ENCODE results near the gene CPM.
"Not testable (repeated sequence)": the region's sequence is repeated elsewhere in the genome, so short reads cannot be mapped to it uniquely, and the experiment has no call there.

CPM gene

DNA sequence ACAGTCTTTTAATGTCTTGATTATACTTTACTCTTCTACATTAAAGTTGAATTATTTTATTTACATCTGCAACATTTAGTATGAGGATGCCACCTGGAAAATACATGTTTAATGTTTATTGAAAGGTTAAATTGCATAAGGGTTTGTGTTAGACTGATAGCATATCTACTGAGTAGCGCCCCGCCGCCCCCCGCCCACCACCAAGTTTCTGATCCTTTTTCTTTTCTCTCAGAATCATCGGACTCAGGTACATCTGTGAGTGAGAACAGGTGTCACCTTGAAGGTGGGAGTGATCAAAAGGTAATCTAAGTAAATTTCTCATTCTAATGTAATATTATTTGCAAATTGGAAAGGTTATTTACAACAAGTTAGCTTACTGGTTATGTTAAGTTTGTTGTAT lies 108.8 kb downstream of the CPM start:
- DNase-seq: no peak

DNA sequence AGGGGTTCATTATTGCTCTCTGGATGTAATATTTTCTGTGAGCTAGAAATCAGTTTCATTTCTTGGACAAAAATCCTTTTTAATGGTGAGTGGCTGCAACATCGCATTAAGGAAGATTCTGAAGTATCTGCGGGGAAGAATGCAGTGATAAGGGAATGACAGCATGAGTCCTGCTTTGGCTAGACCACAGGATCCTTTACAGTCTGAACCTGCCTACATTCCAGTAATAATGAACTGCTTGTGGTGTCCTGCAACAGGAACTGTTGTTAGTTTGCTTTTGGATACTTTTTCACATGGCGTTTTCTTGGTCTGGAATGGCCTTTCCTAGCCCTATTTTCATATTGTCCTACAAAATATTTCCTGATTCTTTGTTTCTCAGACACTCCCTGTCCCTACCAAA lies 109.3 kb downstream of the CPM start:
- DNase-seq: no peak

DNA sequence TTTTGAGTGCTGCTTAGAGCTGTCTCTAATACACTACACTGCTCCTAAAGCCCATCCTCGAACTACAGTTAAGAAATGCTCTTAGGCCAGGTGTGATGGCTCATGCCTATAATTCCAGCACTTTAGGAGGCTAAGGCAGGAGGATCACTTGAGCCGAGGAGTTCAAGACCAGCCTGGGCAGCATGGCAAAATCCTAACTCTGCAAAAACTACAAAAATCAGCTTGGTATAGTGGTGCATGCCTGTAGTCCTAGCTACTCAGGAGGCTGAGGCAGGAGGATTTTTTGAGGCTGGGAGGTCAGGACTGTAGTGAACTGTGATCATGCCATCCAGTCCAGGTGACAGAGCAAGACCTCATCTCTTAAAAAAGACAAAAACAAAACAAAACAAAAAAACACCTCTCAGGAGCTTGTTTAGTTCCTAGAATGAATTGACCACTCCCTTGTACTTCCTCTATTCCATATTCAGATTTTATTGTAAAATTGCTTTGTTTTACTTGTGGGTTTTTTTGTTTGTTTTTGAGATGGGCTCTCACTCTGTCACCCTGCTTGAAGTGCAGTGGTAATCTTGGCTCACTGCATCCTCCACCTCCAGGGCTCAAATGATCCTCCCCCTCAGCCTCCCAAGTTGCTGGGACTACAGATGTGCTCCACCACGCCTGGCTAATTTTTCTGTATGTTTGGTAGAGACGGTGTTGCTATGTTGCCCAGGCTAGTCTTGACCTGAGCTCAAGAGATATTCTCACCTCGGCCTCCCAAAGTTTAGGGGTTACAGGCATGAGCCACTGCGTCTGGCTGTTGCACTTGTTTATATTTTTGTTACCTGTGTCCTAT lies 111.4 kb downstream of the CPM start:
- DNase-seq: no peak

DNA sequence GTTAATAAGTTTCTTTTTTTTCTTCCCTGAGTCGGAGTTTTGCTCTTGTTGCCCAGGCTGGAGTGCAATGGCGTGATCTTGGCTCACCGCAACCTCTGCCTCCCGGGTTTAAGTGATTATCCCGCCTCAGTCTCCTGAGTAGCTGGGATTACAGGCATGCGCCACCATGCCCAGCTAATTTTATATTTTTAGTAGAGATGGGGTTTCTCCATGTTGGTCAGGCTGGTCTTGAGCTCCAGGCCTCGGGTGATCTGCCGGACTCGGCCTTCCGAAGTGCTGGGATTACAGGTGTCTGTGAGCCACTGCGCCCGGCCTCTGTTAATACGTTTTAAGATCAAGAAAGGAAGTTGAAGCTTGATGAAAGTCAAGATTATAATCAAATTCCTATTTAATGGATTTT lies 113.5 kb downstream of the CPM start:
- not testable (repeated sequence) for DNase-seq

DNA sequence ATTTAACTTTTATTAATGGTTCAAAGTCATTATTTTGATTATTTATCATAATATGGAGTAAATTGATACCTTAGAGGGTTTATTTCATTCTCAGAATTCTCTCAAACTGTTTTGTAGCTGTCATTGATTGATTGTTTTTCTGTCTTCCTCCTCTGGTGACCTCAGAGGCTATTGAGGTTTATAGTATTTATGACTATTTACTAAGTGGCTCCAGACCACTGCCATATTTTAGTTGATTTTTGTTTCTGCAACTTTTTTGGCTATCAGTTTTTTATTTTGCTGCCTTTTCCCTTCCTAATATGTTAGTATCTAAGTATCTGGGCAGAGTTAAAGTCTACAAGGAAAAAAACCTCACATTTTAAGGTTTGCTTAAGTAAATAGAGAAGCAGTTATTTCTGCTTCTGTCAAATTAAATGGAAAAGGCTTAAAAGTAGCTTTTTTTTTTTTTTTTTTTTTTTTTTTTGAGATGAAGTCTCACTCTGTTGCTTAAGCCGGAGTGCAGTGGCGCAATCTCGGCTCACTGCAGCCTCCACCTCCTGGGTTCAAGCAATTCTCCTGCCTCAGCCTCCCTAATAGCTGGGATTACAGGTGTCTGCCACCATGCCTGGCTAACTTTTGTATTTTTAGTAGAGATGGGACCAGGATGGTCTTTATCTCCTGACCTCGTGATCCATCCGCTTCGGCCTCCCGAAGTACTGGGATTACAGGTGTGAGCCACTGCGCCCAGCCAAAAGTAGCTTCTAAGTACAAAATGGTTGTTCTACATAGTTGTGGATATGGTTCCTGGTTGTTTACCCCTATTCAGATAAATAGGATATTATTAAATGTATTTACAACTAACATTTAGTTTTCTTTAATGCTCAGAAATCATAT lies 116.8 kb downstream of the CPM start:
- DNase-seq: no peak

DNA sequence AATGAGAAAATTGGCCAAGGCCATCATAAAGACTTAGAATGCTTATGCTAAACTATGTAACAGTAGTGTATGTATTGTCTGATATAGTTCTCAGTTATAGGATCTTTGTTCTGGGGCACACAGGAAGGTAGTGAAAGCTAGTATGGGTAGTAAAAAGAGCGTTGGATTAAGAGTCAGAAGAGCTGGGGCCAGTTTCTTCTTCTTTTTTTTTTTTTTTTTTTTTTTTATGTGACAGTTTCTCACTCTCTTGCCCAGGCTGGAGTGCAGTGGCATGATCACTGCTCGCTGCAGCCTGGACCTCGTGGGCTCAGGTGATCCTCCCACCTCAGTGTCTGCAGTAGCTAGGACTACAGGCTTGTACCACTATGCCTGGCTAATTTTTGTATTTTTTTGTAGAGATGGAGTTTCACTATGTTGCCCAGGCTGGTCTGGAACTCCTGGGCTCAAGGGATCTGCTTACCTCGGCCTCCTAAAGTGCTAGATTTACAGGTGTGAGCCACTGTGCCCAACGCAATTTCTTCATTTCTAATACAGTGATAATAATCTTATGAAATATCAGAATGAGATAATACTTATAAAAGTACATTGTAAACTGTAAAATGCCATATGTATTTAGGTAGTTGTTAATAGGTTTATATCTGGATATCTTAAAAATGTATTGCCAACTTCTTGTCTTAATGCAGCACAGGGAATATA lies 117.6 kb downstream of the CPM start:
- no peak for DNase-seq

DNA sequence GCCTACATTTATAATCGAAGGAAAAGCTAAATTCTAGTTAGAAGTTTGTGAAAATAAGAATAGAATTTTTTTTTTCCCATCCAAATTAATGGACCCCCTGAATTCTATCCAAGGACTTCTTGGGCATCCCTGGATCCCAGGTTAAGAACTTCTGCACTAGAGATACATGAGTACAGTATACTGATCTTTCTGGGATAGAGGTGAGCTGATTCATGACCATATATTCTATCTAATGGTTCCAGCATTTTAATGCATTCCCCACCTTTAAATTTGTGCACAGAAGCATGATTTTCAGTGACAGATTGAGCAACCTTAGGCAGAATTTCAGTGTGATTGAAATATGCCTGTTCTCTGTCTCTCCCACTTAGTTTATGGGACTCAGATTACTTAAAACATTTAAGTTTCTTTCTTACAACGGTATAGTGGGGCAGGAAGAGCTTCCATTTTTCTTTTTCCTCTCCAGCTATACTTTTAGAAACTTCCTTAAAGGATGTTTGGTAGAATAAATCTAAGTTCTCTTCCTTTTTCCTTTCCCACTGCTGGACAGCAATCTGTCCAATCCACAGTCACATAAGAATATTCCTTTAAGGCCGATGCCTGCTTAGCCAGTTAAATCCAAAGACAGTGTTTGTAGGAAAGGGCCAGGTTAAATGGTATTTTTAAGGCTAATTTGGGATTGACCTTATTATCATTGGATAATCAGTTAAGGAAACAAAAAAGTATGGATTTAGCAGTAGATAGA lies 118.3 kb downstream of the CPM start:
- no peak for DNase-seq

DNA sequence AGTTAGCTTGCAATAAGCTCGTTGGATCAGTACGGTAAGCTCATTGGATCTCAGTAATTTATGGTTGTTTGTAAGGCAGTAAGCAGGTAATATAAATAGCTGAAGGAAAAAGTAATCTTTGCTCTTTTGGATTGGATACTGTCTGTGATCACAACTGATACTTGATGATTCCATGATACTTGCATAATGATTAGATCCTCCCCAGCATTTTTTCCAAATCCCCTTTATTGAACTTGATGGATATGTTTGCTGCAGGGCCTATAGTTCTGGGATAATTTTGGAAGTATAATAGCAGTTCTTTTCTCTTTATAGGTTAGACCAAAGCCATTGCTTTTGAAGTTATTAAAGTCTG lies 119.8 kb downstream of the CPM start:
- DNase-seq: no peak

DNA sequence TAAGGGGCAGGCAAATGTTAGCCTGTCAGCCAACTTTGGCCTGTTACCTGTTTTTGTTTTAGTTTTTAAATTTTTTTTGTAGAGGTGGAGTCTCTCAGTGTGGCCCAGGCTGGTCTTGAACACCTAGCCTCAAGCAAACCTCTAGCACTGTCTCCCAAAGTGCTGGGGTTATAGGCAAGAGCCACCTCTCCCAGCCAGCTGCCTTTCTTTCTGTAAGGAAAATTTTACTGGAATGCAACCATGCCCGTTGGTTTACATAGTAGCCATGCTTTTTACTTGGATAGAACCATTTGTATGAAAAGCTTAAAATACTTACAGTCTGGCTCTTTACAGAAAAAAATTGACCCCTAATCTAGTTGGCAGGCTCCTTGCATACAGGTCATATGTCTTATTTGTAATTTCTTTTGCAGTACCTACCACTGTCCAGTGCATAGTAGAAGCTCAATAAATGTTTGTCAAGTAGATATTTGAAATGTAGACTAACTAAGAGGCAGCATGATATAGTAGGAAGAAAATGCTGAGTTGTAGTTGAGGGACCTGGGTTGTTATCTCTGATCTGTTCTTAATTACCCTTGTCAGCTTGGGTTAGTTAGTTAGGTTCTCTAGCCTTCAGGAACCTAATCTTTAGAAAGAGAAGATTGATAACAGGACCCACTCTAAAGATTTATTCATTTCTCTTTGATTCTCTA lies 120.3 kb downstream of the CPM start:
- DNase-seq: no peak

DNA sequence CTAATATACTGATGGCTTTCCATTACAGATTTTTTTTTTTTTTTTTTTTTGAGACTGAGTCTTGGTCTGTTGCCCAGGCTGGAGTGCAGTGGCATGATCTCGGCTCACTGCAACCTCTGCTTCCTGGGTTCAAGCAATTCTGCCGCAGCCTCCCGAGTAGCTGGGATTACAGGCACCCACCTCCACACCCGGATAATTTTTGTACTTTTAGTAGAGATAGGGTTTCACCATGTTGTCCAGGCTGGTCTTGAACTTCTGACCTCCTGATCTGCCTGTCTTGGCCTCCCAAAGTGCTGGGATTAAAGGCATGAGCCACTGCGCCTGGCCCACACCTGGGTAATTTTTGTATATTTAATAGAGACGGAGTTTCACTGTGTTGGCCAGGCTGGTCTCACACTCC lies 121.4 kb downstream of the CPM start:
- not testable (repeated sequence) for DNase-seq

DNA sequence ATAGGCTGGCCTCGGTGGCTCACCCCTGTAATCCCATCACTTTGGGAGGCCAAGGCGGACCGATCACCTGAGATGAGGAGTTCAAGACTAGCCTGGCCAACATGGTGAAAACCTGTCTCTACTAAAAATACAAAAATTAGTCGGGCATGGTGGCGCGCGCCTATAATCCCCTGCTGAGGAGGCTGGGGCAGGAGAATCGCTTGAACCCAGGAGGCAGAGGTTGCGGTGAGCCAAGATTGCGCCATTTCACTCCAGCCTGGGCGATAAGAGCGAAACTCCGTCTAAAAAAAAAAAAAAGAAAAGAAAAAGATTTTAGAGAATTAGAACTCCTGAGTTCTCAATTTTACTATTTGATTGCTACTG lies 123.0 kb downstream of the CPM start:
- DNase-seq: not testable (repeated sequence)

DNA sequence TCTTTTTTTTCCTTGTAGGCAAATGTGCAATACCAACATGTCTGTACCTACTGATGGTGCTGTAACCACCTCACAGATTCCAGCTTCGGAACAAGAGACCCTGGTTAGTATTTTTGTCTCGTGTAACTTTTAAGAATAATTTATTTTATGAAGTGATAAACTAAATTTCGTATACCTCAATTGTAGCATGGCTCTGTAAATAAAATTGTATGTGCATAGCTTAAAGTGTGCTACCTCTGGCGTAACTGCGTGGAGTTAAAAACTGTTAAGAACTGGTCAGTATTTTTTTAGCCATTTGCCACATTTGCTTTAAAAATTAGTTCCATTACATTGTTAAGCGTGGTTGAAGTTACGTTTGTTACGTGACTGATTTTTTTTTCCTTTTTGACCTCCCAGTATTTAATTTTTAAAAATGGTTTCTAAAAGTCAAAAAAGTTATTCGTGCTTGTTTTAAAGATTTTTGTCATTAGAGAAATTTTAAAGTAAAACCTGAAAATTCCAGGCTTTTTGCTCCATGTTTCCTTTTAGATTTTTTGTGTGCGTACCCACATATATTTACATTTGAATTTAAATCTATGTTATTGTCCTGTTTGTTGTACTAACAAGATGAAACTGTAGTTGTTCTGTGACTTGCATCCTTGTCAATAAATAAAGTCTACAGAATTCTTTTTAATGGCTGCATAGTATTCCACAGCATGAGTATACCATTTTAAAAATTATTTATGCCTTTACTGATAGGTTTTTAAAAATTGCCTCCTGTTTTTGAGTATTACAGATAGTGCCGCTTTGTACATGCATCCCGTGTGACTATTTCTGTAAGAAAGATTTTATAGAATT lies 123.6 kb downstream of the CPM start:
- no peak for DNase-seq

DNA sequence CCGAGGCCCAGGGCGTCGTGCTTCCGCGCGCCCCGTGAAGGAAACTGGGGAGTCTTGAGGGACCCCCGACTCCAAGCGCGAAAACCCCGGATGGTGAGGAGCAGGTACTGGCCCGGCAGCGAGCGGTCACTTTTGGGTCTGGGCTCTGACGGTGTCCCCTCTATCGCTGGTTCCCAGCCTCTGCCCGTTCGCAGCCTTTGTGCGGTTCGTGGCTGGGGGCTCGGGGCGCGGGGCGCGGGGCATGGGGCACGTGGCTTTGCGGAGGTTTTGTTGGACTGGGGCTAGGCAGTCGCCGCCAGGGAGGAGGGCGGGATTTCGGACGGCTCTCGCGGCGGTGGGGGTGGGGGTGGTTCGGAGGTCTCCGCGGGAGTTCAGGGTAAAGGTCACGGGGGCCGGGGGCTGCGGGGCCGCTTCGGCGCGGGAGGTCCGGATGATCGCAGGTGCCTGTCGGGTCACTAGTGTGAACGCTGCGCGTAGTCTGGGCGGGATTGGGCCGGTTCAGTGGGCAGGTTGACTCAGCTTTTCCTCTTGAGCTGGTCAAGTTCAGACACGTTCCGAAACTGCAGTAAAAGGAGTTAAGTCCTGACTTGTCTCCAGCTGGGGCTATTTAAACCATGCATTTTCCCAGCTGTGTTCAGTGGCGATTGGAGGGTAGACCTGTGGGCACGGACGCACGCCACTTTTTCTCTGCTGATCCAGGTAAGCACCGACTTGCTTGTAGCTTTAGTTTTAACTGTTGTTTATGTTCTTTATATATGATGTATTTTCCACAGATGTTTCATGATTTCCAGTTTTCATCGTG lies 124.4 kb downstream of the CPM start:
- peak; percentile 81 for DNase-seq

DNA sequence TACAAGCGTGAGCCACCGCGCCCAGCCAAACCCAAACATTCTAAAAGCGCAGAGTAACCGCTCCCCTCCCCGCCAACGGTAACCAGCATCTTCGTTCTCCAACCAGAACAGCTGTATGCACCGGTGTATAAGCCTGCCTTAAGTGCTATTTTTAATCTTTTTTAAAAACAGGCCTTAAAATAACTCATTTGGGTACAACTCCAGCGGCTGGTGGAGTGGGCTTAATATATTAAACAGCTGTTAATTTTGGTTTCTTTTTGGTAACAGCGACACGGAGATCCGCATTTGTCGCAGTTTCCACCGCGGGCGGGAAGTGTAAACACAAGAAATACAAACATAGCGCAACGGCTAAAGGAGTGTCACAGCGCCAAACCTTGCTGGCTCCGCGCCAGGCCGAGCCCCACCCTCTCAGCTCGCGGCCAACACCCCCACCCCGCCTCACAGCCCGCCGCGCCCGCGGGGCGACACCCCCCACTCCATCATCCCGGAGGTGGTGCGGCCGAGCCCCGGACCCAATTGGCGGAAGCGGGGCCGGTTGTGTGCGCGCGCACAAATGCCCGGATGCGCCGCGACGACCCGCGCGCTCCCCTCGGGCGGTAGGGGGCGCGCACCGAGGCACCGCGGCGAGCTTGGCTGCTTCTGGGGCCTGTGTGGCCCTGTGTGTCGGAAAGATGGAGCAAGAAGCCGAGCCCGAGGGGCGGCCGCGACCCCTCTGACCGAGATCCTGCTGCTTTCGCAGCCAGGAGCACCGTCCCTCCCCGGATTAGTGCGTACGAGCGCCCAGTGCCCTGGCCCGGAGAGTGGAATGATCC lies 125.2 kb downstream of the CPM start, which contains the start of gene MDM2:
Gene MDM2, plus strand, starts transcription at position 602 of the 812 bp plus-strand sequence. CDS start 301 bp downstream, outside the sequence.
- peak; percentile 95 for DNase-seq

DNA sequence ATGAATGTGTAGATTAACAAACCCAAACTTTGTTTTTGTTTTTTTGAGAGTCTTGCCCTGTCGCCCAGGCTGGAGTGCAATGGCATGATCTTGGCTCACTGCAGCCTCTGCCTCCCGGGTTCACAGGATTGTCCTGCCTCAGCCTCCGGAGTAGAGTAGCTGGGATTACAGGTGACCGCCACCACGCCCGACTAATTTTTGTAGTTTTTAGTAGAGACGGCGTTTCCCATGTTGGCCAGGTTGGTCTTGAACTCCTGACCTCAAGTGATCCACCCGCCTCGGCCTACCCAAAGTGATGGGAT lies 125.7 kb downstream of the CPM start:
- not testable (repeated sequence) for DNase-seq

DNA sequence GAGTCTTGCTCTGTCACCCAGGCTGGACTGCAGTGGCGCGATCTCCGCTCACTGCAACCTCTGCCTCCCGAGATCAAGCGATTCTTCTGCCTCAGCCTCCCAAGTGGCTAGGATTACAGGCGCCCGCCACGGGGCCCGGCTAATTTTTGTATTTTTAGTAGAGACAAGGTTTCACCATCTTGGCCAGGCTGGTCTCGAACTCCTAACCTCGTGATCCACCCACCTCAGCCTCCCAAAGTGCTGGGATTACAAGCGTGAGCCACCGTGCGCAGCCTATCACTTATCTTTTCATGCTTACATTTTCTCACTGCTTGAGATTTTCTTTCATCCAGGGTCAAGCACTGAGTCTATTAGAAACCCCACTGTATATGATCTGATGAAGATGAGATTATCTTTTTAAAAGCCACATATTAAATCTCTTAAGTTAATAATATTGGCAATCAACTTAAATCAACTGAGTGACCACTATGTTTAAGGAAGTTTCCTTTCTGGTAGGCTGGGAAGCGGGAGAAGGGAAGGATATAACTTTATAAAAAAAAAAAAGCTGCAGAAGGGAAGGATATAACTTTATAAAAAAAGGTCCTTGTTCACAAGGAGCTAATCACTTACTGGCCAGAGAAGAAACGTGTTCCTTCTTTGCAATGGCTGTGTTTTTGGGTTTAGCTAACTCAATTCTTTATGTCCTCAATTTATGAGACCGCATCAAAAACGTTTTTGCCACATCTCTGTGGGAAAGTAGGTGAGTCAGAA lies 126.3 kb downstream of the CPM start:
- DNase-seq: no peak

DNA sequence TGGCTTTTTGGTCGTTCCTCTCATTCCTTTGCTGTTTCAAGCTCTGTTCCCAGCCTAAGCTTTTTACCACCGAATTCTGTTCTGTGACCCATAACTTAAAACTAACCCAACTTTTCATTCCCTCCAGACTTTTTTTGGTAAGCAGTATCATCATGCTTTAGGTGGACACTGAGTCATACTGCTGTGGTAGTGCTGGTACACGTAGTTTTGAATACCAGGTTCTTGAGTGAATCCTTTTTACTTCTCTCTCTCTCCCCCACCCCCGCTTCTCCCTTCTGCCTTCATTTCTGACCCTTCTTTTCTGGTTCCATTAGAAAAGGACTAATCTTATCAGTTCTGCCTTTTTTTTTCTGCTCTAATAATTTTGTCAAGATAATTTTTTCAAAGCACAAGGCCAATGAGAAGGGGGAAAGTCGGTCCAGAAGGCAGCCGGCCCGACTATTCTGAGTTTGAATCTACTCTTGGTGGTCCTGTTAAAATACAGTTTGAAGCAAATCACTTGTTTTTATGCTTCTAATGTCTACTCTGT lies 127.3 kb downstream of the CPM start:
- DNase-seq: no peak

All from activated CD4-positive, alpha-beta T cell treated with anti-CD3 and anti-CD28 coated beads for 48 hours (primary cell).